AG04450 (cell line): ENCODE measurements around the gene MEDAG. TPM values are rescaled to one million over a fixed set of nuclear protein-coding genes. Genes with fewer than 3 reads are reported as not detected.

Experiments
- CTCF ChIA-PET: fragments of 300-600, 350-600 bp; formaldehyde crosslinking; extraction: SDS; loops from one replicate; lab custom pipeline; 2022; ENCODE audit warnings: antibody characterized with exemption, inconsistent platforms; lab: Charles Lee
- POLR2A ChIA-PET: fragments of 350-600 bp; formaldehyde crosslinking; extraction: SDS; loops from one replicate; lab custom pipeline; 2021; ENCODE audit warnings: antibody characterized with exemption, inconsistent platforms; lab: Yijun Ruan, JAX
- DNase-seq: peaks from one replicate; pipeline ENCODE4 v3.0.0-alpha.2; 2011; ENCODE audit warnings: low read depth, low spot score
- H3K27ac ChIP-seq: one replicate; pipeline ENCODE4 v1.5.1; 2012; ENCODE audit warnings: low read depth, low read length, control low read depth
- H3K27me3 ChIP-seq: one replicate; pipeline ENCODE4 v1.6.0; 2012; ENCODE audit warnings: low read length; ENCODE audit not compliant: control insufficient read depth, insufficient read depth
- H3K4me3 ChIP-seq: 2 replicates; pipeline ENCODE4 v1.5.1; 2011; ENCODE audit warnings: mild to moderate bottlenecking, low read depth, low read length, control low read depth
- H3K9me3 ChIP-seq: 2 replicates; pipeline ENCODE4 v1.5.1; 2012; ENCODE audit warnings: low read length; ENCODE audit not compliant: control insufficient read depth, insufficient read depth
- polyA plus RNA-seq: library from polyadenylated mRNA; depleted of rRNA; stranded (reverse); fragments of >200 nt; gene quantifications from 2 replicates; pipeline ENCODE4 v1.2.3, GENCODE V29; 2011
- TF ChIP-seq, protein P1 (sequence below): IDR thresholded peaks from 2 replicates; pipeline ENCODE4 v1.5.1; 2011; ENCODE audit warnings: low read depth, low read length, control low read depth, inconsistent platforms

MEDAG gene
- polyA plus RNA-seq, 1 experiment, result 3.7 TPM

DNA sequence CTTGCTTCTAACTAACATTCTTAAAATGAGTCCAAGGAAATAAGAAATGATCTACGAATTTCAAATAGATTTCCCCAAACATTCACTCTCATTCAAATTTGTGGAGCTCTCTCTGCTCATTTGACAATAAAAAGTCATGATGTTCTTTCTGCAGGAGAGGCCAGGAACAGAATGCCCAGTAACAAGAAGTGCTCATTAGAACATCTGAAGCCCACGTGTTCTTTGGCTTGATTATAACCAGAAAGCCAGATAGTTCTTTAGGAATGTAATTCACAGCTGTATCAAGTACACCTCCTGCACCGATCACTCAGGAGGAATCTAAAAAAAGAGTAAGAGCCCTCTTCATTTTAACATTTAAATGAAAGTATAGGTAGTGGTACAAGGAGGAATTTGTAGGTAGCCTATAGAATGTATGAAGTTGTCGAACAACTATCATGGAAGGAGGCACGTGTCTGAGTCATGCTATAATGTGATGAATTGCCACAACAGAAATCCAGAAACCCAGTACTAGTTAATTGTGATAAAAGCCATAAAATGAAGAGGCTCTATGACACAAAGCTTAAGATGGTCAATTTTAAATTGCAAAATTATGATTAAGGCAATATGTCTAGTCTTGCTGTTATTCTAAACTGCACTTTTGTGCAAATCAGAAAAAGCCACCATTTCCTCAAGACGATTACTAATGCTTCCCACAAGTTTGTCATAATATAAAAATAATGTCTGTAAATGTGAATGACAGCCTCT lies 12.8 kb downstream of the MEDAG start:
- no peaks in the 10 kb centered on the region for H3K9me3 ChIP-seq
- no peak overlapping the region for H3K27ac ChIP-seq
- POLR2A ChIA-PET, result interaction anchor here (0.5 kb wide), 1 partner anchor 166 kb away, joined by 4 read pairs; no protein-coding TSS in a partner anchor
- H3K27me3 ChIP-seq, result peaks cover 2% of the 10 kb centered on the region
- CTCF ChIA-PET, result no interaction called here
- DNase-seq, result no peak
- no peak overlapping the region for H3K4me3 ChIP-seq
- TF ChIP-seq, protein P1, sequence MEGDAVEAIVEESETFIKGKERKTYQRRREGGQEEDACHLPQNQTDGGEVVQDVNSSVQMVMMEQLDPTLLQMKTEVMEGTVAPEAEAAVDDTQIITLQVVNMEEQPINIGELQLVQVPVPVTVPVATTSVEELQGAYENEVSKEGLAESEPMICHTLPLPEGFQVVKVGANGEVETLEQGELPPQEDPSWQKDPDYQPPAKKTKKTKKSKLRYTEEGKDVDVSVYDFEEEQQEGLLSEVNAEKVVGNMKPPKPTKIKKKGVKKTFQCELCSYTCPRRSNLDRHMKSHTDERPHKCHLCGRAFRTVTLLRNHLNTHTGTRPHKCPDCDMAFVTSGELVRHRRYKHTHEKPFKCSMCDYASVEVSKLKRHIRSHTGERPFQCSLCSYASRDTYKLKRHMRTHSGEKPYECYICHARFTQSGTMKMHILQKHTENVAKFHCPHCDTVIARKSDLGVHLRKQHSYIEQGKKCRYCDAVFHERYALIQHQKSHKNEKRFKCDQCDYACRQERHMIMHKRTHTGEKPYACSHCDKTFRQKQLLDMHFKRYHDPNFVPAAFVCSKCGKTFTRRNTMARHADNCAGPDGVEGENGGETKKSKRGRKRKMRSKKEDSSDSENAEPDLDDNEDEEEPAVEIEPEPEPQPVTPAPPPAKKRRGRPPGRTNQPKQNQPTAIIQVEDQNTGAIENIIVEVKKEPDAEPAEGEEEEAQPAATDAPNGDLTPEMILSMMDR, result no peak

DNA sequence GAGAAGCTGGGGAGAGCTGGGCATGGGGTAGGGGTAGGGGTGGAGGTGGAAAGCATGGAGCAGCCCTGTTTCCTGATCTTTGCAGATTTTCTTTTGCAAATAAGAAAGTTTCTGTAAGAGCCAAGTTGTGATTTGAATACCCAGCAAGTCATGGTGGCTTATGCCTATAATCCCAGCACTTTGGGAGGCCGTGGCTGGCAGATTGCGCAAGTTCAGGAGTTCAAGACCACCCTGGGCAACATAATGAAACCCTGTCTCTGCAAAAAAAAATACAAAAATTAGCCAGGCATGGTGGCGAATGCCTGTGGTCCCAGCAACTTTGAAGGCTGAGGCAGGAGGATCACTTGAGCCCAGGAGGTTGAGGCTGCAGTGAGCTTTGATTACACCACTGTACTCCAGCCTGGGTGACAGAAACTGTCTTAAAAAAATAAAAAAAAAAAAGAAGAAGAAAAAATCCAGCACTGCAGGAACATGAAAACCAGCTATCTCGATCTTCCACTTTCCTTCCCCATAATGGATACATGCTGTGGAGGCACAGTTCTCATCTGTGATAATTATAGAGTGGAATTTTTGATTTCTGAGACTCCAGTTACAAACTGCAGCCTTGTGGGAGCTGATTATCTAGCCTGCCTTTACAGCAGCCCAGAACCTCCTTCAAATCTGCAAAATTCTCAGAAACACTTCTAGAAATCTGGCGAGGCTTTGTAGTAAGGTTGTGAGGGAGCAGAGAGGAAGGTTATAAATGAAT lies 14.3 kb downstream of the MEDAG start:
- DNase-seq, result no peak

DNA sequence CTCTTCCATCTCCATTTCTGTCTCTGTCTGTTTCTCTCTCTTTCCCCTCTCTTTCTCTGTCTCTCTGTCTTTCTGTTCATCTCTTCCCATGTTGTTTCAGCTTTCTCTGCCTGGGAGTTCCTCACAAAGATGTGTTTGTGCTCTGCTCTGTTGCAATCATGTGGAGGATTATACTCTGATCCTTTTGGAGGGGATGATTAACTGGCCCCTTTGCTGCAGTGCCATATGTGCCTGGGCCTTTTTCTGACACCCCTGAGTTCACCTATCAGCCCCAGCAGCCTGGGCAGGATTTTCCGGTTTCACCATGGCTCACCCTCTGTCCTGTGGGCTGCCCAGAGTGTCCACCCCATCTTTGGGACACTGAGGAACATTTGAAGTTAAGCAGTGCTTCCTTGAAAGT lies 17.3 kb downstream of the MEDAG start:
- TF ChIP-seq, protein P1, result no peak
- Histone ChIP-seq H3K4me3 (no peak overlapping the region), H3K27me3 (no peaks in the 10 kb centered on the region), H3K27ac (no peak overlapping the region), H3K9me3 (no peaks in the 10 kb centered on the region)
- CTCF ChIA-PET, result interaction anchor here (0.8 to 1.9 kb wide), 2 partner anchors 9 to 121 kb away, joined by 5 read pairs; no protein-coding TSS in a partner anchor
- DNase-seq, result no peak
- POLR2A ChIA-PET, result no interaction called here

More for the DNA sequence above, 14.3 kb downstream of the MEDAG start:
- peaks cover 2% of the 10 kb centered on the region for H3K27me3 ChIP-seq
- H3K9me3 ChIP-seq, result no peaks in the 10 kb centered on the region
- H3K27ac ChIP-seq, result no peak overlapping the region
- ChIA-PET CTCF (no interaction called here), POLR2A (no interaction called here)
- TF ChIP-seq, protein P1, result no peak
- H3K4me3 ChIP-seq, result no peak overlapping the region

DNA sequence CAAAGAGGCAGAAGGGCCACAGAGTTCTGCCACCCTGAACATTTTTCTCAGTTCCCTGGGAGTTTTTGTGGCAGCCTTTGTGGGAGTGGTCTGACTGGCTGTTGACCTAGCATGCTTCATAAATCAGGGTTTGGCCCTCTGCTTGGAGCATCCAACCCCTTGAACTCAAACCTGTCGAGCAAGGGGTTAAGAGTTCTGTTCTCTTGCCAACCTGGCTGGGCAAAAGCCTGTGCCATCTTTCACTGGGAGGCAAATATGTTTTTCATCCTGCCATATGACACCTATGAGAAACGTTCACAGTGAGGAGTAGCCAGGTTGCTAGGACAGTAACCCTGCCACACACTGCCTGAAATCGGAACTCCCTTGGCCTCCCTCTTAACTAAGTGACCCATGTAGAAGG lies 18.6 kb downstream of the MEDAG start:
- TF ChIP-seq, protein P1, result no peak
- DNase-seq, result no peak
- POLR2A ChIA-PET, result no interaction called here
- Histone ChIP-seq H3K27ac (no peak overlapping the region), H3K27me3 (no peaks in the 10 kb centered on the region), H3K9me3 (no peaks in the 10 kb centered on the region), H3K4me3 (no peak overlapping the region)
- CTCF ChIA-PET, result interaction anchor here (1.9 kb wide), 1 partner anchor 10 kb away, joined by 5 read pairs; no protein-coding TSS in a partner anchor

DNA sequence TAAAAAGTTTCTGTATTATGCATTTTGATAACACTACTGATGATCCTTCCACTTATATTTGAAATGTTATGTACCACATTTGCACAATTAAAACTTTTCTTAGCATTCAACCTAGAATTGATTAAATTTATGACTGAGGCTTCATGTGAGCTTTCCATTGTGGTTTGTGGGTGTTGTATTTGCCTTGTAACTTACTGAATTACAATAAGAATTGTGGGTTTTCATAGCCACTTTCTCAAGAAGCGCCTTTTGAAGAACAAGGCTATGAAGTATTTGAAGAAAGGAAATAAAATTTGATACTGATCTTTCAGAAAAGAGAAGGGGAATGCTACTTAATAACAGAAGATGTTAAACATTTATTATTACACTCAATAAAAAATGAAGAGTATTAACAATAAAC lies 19.4 kb downstream of the MEDAG start:
- ChIA-PET POLR2A (no interaction called here), CTCF (no interaction called here)
- H3K9me3 ChIP-seq, result no peaks in the 10 kb centered on the region
- H3K27ac ChIP-seq, result no peak overlapping the region
- H3K27me3 ChIP-seq, result no peaks in the 10 kb centered on the region
- DNase-seq, result no peak
- H3K4me3 ChIP-seq, result no peak overlapping the region
- TF ChIP-seq, protein P1, result no peak
